OCI-LY1 (cell line): Measurements from ENCODE around the gene P2RY13.

Experiments
- EZH2 ChIP-seq: fragments of 200-600 bp; sonication (generic), shearing (Covaris generic); IDR thresholded peaks from 2 replicates; pipeline ENCODE4 v1.8.0; 2017; ENCODE audit warnings: borderline replicate concordance, mixed run types, mild to moderate bottlenecking, antibody characterized with exemption, low read length, moderate library complexity, mixed read lengths
- TF ChIP-seq, protein P1 (sequence below): fragments of 200-600 bp; sonication (generic), shearing (Covaris generic); IDR thresholded peaks from 2 replicates; pipeline ENCODE4 v1.5.1; 2017; ENCODE audit warnings: mild to moderate bottlenecking, antibody characterized with exemption, low read length, moderate library complexity, mixed read lengths

DNA sequence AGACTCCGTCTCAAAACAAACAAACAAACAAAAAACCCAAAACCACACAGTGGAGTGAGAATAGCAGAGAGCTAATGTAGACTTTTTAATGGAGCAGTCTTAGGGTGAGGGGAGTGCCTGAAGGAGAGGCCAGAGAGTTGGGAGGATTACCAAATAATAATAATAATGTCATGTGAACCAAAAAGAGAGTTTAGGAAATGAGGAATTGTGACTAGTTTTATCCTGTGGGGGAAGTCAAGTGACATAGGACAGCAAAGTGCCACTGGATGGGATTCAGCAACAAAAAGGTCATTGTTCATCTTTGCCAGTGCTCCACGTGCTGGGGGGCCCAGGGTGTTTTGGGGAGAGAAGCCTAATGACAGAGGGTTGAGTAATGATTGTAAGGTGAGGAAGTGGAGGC is 25.6 kb downstream of the P2RY13 start:
- TF ChIP-seq, protein P1, sequence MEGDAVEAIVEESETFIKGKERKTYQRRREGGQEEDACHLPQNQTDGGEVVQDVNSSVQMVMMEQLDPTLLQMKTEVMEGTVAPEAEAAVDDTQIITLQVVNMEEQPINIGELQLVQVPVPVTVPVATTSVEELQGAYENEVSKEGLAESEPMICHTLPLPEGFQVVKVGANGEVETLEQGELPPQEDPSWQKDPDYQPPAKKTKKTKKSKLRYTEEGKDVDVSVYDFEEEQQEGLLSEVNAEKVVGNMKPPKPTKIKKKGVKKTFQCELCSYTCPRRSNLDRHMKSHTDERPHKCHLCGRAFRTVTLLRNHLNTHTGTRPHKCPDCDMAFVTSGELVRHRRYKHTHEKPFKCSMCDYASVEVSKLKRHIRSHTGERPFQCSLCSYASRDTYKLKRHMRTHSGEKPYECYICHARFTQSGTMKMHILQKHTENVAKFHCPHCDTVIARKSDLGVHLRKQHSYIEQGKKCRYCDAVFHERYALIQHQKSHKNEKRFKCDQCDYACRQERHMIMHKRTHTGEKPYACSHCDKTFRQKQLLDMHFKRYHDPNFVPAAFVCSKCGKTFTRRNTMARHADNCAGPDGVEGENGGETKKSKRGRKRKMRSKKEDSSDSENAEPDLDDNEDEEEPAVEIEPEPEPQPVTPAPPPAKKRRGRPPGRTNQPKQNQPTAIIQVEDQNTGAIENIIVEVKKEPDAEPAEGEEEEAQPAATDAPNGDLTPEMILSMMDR: no peak
- TF ChIP-seq EZH2: no peak
